ENCODE results near the gene GFPT2.

The GFPT2 gene

DNA sequence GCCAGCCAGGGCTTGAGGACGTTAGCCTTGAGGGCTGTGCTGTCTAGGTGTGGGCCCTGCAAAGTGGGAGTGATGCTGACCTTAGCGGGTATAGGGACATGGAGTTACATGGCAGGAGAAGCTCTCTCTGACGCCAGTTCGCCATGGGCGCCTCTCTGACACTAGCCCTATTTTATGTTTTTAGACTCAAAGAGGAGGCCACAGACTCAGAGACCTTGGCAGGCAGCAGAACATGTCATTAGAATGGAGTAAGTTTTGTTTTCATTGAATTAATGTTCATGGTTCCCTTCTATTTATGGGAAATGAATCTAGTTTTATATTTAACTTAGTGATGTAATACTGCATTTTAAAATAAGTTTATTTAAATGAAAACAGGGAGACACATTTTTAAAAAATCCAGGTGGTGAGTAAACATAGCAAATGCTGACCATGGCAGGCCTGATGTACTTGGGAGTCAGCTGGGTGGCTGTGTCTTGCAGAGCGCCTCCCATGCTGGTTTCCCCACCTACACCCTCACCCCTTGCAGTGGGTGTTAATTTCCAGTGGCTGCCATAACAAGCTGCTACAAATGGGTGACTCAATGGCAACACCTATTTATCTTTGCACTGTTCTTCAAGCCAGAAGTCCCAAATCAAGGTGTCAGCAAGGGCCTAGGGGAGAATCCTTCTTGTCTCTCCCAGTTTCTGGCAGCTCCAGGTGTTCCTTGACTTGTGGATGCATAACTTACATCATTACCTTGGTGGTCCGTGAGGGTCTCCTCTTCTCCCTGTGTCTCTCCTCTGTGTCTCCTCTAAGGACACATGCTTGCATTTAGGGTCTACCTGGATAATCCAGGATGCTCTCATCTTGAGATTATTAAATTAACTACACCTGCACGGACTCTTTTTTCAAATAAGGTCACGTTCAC, 25.6 kb upstream of the GFPT2 start:
- no peak for DNase-seq

GRCh38 chr5:180377556-180378197, 24.5 kb upstream of the GFPT2 start:
- no peak for DNase-seq

GRCh38 chr5:180376511-180376910, 23.4 kb upstream of the GFPT2 start:
- DNase-seq = no peak

- DNase-seq = no peak
Observed at GRCh38 chr5:180375955-180376354, 22.8 kb upstream of the GFPT2 start.

GRCh38 chr5:180375291-180375690, 22.2 kb upstream of the GFPT2 start:
- no peak for DNase-seq

DNA sequence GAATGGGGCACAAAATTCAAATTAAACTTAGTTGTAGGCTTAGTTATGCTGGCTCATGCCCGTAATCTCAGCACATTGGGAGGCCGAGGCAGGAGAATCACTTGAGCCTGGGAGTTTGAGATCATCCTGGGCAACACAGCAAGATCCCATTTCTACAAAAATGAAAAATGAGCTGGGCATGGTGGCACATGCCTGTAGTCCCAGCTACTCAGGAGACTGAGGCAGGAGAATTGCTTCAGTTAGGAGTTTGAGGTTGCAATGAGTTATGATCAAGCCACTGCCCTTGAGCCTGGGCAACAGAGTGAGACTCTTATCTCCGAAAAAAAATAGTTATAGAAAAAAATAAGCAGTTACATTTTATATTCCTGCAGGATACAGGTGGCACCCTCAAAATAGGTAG, 20.7 kb upstream of the GFPT2 start:
- DNase-seq = no peak

DNA sequence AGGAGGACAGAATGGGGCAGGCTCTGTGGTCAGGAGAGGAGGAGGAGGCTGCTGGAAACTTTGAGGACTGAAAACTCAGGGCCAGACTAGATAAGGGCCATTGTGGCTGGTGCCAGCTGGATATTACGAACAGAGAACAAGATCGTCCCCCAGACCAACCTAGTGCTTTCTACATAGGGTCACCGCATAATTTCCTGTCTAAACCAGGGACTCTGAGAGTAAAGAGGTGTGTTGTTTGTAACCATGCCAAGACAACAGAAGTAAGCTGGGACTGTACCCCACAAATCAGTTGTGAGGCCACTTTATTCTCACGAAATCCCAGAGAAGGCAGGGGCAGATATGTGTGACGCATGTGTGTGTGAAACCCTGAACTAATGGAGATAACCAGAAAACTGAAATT, 20.3 kb upstream of the GFPT2 start:
- no peak for DNase-seq

- no peak for DNase-seq
Observed at GRCh38 chr5:180371949-180372348, 18.8 kb upstream of the GFPT2 start.

DNA sequence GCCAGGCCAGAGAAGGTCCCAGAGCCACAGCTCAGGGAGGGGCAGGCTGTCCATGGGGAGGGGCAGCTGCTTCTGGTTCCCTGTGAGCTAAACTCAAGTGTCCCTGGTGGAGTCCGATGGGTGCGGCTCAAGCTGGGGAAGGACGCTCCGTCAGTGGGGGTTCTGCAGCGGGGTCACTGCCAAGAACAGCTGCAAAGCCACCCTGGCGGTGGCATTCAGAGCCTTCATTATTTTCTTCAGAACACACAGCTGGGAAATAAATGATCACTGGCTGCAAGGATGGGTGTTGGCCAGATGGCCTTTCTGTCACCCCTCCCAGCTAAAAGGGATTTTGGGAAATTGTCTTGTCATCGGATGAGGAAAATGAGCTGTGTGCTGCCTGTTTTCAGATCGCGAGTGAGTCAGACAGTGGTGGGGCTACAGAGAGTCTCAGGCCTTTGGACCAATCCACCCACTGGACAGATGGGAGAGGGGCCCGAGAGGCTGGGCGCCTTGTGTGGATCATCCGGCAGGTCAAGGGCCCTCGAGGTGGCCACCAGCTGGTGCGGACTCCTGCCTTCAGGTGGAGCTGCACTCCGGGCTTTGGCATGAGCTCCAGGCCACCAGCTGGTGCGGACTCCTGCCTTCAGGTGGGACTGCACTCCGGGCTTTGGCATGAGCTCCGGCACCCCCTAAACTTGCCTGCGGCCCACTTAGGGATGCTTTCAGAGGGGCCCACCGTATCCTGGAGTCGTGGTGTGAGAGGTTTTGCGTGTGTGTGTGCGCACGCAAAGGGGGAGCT, 17.9 kb upstream of the GFPT2 start:
- DNase-seq = no peak

DNA sequence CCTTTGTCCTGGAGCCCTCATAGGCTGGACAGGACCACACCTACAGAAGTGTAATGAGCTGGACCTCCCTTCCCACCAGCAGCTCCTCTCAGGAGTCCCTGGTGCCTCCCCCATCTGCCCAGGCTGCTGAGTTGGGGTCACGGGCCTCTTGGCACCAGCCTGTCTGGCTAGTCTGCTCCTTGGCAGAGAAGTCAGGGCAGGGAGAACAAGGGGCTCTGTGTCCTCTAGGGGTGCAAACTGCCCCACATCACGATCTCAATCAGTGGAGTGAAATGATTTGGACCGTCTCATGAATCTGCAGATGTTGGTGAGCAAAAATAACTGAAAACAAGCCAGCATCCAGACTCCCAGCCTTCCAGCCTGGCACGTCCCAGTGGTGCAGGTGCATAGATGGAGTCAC, 14.9 kb upstream of the GFPT2 start:
- no peak for DNase-seq

GRCh38 chr5:180367300-180367699, 14.2 kb upstream of the GFPT2 start:
- no peak for DNase-seq

- no peak for DNase-seq
Observed at GRCh38 chr5:180366326-180366725, 13.2 kb upstream of the GFPT2 start.

DNA sequence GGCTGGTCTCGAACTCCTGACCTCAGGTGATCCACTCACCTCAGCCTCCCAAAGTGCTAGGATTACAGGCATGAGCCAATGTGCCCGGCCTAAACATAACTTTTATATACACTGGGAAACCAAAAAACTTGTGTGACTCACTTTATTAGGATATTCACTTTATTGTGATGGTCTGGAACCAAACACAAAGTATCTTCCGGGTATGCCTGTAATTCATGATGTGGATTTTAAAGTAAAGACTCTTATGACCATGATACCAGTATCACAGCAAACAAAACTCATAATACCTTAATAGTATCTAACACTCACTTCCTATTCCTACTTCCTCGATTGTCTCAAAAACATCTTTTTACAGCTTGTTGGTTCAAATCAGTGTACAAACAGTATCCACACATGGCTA, 12.7 kb upstream of the GFPT2 start:
- no peak for DNase-seq

DNA sequence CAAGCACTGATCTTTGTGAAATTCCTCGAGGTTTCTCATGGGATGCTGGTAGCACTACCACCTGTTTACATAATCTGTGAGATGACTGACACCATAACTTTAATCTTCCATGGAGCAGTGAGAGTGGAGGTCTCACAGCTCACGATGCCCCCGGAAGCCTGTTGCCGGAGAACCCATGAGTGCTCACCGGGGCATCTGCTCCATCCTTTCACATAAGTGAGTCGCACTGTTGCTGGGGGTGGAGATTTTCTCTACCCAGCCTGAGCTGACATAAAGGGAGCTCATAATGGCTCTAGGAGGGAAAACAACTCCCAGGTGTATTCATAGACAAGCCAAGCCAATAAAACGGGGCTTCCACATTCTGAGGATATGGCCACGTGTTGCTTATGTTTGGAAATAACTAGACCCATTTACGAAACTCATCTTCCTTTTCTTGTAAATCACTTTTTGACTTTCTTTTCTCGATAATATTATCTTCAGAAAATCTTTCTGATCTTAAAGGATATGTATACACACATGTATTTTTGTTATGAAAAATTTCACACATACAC, 11.2 kb upstream of the GFPT2 start:
- no peak for DNase-seq

DNA sequence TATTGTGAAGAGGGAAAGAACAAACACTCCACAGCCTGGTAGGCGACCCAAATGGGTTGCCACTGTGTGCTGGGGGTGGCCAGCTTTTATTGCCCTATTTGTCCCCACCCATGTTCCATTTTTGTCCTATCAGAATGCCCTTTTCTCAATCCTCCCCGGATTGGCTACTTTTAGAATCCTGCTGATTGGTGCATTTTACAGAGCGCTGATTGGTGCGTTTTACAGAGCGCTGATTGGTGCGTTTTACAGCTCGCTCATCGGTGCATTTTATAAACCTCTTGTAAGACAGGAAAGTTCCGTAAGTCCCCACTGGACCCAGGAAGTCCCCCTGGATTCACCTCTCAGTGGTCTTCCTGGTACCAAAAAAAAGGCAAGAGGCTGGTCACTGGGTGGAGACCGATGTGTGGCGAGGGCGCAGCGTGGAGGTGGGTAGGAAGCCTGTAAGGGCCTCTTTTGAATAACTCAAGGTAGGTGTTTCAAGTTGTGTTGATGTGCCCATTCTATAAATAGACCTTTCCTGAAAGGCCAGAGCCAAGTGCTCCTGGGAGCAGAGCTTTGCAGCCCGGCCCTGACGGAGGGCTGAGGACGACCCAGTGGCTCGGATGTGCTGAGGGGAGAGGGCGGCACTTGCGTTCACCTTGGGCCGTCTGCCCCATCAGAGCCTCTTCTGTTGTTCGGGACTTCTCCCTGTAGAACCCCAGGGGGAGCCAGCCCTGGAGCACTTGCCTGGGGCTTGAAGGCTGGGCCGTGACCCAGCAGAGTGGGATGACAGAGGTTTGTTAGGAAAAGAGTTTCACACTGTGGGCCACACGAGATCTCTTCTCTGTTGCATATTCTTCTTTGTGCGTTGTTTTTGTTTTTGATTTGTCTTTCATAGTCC, 7.2 kb upstream of the GFPT2 start:
- DNase-seq = no peak

DNA sequence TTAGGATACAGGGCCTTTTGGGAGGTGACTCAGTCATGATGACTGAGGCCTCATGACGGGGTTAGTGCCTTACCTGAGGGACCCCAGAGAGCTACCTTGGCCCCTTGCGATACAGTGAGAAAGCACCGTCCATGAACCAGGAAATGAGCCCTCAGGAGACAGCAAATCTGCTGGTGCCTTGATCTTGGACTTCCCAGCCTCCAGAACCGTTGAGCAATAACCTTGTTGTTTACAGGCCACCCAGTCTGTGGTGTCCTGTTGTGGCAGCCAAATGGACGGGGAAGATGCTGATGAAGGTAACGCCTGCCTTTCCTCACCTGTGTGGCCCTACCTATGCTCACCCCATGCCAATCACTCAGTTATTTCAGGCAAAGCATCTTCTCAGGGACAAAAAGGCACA, 5.6 kb upstream of the GFPT2 start:
- DNase-seq = no peak

GRCh38 chr5:180358179-180358578, 5.0 kb upstream of the GFPT2 start:
- no peak for DNase-seq

GRCh38 chr5:180354966-180355365, 1.8 kb upstream of the GFPT2 start:
- DNase-seq = no peak

DNA sequence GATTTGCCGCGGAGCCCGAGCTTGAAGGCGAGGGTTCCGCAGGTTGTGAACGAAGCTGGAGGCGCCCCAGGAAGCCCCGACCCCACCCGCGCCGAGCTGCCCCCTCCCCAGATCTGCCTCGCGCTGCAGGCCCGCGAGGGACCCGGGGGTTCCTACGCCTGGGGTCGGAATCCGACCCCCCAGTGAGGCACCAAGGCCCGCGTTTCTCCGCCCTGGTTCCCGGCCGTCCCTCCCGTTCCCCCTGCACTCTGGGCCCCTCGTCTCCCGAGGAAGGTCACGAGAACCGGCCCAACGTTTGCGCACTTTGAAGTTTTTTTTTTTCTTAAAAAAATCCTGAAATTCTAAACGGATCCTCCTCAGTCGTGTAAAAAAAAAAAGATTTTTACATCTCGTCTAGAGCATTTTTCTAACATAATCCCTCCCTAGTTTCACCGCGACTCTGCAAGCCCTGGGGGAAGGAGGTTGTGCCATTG, 880 bp upstream of the GFPT2 start:
- no peak for DNase-seq

GRCh38 chr5:180352116-180353047, 754 bp downstream of the GFPT2 start:
- DNase-seq = no peak

All from NCI-H774 (cell line).